ENCODE data around the gene STX19. TPM values are rescaled to one million over a fixed set of nuclear protein-coding genes. Genes with fewer than 3 reads are reported as not detected.

STX19 gene
- total RNA-seq, 1 experiment from 2014 or later: 5.2 TPM

DNA sequence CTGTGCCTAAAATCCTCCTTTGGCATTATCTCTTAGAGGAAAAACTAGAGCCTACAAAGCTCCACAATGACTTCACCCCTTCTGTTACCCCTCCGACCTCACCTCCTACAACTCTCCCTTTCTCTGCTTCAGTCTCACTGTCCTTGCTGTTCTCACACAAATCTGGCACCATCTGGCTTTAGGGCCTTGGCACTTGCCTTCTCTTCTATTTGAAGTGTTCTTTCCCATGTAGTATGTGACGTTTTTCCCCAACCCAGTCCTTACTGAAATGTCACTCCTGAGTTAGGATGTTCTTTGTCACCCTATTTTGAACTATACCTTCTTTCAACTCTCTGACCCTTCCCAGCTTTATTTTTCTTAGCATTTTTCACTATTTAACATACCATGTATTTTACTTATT lies 8.7 kb downstream of the STX19 start:
- H3K4me3 Mint-ChIP-seq (ENCODE audit: low read depth, unreplicated experiment): no peak overlapping the region
- CTCF ChIA-PET: no interaction called here
- intact Hi-C loops (cut with micrococcal nuclease; ENCODE audit: unreplicated experiment): no loop called here
- H3K27ac Mint-ChIP-seq (ENCODE audit: unreplicated experiment): no peak overlapping the region
- BruUV-seq (replicated peaks): no TSS peak
- H3K4me1 Mint-ChIP-seq (ENCODE audit: low read depth, unreplicated experiment): no peaks in the 10 kb centered on the region
- TF ChIP-seq, protein P1, sequence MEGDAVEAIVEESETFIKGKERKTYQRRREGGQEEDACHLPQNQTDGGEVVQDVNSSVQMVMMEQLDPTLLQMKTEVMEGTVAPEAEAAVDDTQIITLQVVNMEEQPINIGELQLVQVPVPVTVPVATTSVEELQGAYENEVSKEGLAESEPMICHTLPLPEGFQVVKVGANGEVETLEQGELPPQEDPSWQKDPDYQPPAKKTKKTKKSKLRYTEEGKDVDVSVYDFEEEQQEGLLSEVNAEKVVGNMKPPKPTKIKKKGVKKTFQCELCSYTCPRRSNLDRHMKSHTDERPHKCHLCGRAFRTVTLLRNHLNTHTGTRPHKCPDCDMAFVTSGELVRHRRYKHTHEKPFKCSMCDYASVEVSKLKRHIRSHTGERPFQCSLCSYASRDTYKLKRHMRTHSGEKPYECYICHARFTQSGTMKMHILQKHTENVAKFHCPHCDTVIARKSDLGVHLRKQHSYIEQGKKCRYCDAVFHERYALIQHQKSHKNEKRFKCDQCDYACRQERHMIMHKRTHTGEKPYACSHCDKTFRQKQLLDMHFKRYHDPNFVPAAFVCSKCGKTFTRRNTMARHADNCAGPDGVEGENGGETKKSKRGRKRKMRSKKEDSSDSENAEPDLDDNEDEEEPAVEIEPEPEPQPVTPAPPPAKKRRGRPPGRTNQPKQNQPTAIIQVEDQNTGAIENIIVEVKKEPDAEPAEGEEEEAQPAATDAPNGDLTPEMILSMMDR (IDR thresholded peaks at IDR 0.05; ENCODE audit: unreplicated experiment): no peak
- H3K27me3 Mint-ChIP-seq (ENCODE audit: unreplicated experiment): no peaks in the 10 kb centered on the region
- H3K9me3 Mint-ChIP-seq (ENCODE audit: low read depth, unreplicated experiment): no peaks in the 10 kb centered on the region
- no peak for DNase-seq
- H3K36me3 Mint-ChIP-seq (ENCODE audit: insufficient read depth, unreplicated experiment): no peaks in the 10 kb centered on the region

DNA sequence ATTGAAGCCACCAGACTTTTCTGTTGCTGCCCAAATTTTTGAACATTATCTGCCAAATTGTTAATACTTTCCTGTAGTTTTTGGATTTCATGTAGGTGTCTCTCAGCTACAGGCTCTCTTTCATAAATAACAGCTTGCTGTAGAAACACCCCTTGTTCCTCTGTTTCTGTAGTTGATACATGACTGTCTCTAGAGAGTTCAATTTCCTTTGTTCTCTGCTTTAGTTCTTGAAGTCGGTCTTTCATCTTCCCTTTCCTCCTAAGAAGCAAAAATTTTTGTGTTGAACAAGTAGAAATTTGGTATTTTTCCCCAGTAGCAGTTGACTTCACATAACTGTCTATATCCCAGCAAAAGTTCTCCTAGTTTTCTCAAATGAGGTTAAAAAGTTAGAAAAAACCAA lies 13.4 kb downstream of the STX19 start:
- CTCF ChIA-PET: no interaction called here
- TF ChIP-seq, protein P1 (IDR thresholded peaks at IDR 0.05; ENCODE audit: unreplicated experiment): no peak
- no peak overlapping the region for H3K27ac Mint-ChIP-seq (ENCODE audit: unreplicated experiment)
- no peaks in the 10 kb centered on the region for H3K4me1 Mint-ChIP-seq (ENCODE audit: low read depth, unreplicated experiment)
- no TSS peak for BruUV-seq (replicated peaks)
- no peaks in the 10 kb centered on the region for H3K9me3 Mint-ChIP-seq (ENCODE audit: low read depth, unreplicated experiment)
- no peak overlapping the region for H3K4me3 Mint-ChIP-seq (ENCODE audit: low read depth, unreplicated experiment)
- DNase-seq: no peak
- intact Hi-C loops (cut with micrococcal nuclease; ENCODE audit: unreplicated experiment): no loop called here
- no peaks in the 10 kb centered on the region for H3K36me3 Mint-ChIP-seq (ENCODE audit: insufficient read depth, unreplicated experiment)
- no peaks in the 10 kb centered on the region for H3K27me3 Mint-ChIP-seq (ENCODE audit: unreplicated experiment)

DNA sequence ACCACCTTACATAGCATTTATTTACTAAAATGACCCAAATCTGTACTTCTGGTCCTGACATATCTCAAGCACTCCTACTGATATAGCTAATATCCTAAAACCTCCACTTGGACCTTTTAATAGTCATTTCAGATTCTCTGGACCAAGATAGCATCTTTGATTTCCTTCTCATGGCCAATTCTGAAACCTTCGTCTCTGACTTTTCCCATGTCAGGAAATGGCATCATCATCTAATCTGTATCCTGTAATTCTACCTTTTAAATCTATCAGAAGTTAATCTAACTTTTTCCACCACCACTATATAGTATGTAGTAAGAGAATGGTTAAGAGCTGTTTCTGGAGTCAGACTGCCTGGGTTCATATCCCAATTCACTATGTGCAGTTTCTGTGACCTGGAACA lies 16.2 kb downstream of the STX19 start:
- H3K27ac Mint-ChIP-seq (ENCODE audit: unreplicated experiment): no peak overlapping the region
- H3K9me3 Mint-ChIP-seq (ENCODE audit: low read depth, unreplicated experiment): no peaks in the 10 kb centered on the region
- BruUV-seq (replicated peaks): no TSS peak
- H3K27me3 Mint-ChIP-seq (ENCODE audit: unreplicated experiment): no peaks in the 10 kb centered on the region
- no peak overlapping the region for H3K4me3 Mint-ChIP-seq (ENCODE audit: low read depth, unreplicated experiment)
- intact Hi-C loops (cut with micrococcal nuclease; ENCODE audit: unreplicated experiment): no loop called here
- TF ChIP-seq, protein P1 (IDR thresholded peaks at IDR 0.05; ENCODE audit: unreplicated experiment): no peak
- CTCF ChIA-PET: no interaction called here
- H3K36me3 Mint-ChIP-seq (ENCODE audit: insufficient read depth, unreplicated experiment): no peaks in the 10 kb centered on the region
- DNase-seq: no peak
- H3K4me1 Mint-ChIP-seq (ENCODE audit: low read depth, unreplicated experiment): no peaks in the 10 kb centered on the region

DNA sequence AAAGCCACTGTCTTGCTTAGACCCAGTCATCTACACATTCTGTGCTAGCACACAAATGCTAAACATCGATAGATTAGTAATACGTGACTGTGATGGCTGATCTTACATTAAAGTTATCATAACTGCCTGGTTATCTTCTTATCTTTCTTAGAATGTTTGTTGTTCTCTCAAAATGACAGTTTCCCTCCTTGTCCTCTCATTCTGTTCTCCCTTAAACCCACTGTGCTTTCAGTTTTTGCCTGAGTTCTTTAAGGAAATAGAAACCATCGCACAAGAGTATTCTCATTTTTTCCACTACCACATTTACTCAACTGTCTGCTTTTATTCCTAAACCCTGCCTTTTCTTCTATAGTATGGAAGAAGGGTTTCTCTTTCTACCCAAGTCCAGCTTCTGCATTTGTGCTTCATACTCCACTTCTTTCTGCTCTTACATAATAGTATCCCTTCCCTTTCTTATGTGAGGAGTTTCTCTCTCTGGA lies 17.1 kb downstream of the STX19 start:
- Mint-ChIP-seq H3K9me3 (ENCODE audit: low read depth, unreplicated experiment) (no peaks in the 10 kb centered on the region), H3K4me3 (ENCODE audit: low read depth, unreplicated experiment) (no peak overlapping the region), H3K27ac (ENCODE audit: unreplicated experiment) (no peak overlapping the region), H3K27me3 (ENCODE audit: unreplicated experiment) (no peaks in the 10 kb centered on the region), H3K4me1 (ENCODE audit: low read depth, unreplicated experiment) (no peaks in the 10 kb centered on the region), H3K36me3 (ENCODE audit: insufficient read depth, unreplicated experiment) (no peaks in the 10 kb centered on the region)
- DNase-seq: no peak
- intact Hi-C loops (cut with micrococcal nuclease; ENCODE audit: unreplicated experiment): no loop called here
- CTCF ChIA-PET: no interaction called here
- BruUV-seq (replicated peaks): no TSS peak
- TF ChIP-seq, protein P1 (IDR thresholded peaks at IDR 0.05; ENCODE audit: unreplicated experiment): no peak
